ENCODE results near the gene DIP2C.
A peak's percentile ranks its signal among the peaks of the same experiment; 100 is the strongest.
"Not testable (repeated sequence)": the region's sequence is repeated elsewhere in the genome, so short reads cannot be mapped to it uniquely, and the experiment has no call there.

Gene DIP2C

DNA sequence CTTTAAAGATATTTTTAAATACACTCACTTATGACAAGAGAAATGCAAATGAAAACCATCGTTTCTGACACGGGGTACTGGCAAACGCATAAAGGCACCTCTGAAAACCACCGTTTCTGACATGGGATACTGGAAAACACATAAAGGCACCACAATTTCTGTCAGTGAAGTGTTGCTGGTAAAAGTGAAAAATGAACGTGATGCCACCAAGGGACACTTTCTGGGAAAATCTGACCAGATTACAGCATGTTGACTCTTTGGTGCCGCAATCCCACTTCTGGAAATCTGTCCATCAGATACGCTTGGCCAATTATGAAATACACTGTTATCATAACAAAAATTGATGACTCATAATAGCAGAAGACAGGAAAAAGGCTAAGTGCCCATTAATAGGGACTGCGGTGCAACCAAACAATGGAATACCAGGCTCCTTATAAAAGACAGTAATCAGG, 422.5 kb downstream of the DIP2C start:
- DNase-seq (ENCODE audit: low spot score) = no peak

DNA sequence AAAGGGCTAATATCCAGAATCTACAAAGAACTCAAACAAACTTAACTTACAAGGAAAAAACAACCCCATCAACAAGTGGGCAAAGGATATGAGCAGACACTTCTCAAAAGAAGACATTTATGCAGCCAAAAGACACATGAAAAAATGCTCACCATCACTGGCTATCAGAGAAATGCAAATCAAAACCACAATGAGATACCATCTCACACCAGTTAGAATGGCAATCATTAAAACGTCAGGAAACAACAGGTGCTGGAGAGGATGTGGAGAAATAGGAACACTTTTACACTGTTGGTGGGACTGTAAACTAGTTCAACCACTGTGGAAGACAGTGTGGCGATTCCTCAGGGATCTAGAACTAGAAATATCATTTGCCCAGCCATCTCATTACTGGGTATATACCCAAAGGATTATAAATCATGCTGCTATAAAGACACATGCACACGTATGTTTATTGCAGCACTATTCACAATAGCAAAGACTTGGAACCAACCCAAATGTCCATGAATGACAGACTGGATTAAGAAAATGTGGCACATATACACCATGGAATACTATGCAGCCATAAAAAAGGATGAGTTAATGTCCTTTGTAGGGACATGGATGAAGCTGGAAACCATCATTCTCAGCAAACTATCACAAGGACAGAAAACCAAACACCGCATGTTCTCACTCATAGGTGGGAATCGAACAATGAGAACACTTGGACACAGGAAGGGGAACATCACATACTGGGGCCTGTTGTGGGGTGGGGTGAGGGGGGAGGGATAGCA, 423.5 kb downstream of the DIP2C start:
- DNase-seq (ENCODE audit: low spot score) = not testable (repeated sequence)

- not testable (repeated sequence) for DNase-seq (ENCODE audit: low spot score)
Observed at GRCh38 chr10:265074-265440, 424.4 kb downstream of the DIP2C start.

GRCh38 chr10:264160-265073, 425.1 kb downstream of the DIP2C start:
- DNase-seq (ENCODE audit: low spot score) = peak; percentile 12

DNA sequence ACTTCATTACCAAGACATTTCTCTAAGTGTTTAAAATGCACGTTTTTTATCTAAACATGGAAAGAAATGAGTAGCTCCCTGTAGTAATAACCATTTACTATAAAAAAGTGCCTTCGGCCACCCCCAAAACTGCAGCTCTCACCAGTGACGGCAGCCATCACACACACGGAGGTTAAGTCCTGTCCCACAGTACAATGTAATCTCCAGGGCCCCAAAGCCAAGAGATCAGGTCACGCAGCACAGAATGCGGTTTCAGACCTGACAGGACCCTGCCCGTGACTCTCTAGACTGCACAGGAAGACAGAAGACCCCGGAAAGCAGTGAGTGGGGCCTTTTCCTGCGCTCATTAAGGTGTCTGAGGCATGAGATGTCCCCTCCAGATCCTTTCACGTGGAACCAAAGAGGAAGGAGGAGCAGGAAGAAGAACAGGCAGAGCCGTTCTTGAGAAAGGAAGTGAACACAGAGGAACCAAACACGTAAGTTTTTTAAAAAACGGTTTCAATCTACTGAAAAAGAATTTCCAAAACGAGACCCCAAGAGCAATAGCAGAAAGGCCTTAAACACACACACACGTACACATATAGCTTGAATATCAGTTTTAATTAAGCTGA, 428.5 kb downstream of the DIP2C start:
- DNase-seq (ENCODE audit: low spot score) = no peak

DNA sequence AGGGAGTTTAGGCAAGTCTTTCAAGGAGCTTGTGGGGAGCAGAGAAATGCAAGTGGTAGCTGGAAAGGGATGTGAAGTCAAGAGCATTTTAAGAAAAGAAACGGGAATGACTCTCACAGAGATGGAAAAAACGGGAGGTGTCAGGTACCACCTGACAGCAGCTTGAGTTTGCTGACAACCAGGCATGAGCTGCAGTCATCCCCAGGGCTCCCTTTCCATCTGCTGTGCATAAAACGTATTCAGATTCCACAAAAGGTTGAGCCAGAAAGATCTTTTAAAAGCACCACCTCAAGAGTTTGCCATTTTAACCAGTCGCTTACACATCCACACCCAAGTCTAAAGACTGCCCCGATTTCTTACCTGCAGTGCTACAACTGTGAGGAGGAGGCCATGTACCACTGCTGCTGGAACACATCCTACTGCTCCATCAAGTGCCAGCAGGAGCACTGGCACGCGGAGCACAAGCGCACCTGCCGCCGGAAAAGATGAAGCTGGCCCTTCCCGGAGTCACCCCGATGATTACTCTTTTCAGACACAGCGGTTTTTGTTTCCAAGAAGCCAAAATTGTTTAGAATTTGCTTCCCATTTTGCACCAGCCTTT, 437.4 kb downstream of the DIP2C start:
- no peak for DNase-seq (ENCODE audit: low spot score)

DNA sequence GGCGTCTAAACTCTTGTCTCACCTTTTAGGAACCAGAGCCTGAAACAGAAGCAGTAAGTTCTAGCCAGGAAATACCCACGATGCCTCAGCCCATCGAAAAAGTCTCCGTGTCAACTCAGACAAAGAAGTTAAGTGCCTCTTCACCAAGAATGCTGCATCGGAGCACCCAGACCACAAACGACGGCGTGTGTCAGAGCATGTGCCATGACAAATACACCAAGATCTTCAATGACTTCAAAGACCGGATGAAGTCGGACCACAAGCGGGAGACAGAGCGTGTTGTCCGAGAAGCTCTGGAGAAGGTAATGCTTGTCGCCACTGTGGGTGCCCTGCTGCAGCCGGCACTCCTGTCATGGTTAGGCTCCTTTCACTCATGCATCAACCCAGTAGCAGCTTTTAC, 441.2 kb downstream of the DIP2C start:
- DNase-seq (ENCODE audit: low spot score) = no peak

GRCh38 chr10:247480-247879, 442.0 kb downstream of the DIP2C start:
- no peak for DNase-seq (ENCODE audit: low spot score)

GRCh38 chr10:246431-246830, 443.0 kb downstream of the DIP2C start:
- DNase-seq (ENCODE audit: low spot score) = no peak

DNA sequence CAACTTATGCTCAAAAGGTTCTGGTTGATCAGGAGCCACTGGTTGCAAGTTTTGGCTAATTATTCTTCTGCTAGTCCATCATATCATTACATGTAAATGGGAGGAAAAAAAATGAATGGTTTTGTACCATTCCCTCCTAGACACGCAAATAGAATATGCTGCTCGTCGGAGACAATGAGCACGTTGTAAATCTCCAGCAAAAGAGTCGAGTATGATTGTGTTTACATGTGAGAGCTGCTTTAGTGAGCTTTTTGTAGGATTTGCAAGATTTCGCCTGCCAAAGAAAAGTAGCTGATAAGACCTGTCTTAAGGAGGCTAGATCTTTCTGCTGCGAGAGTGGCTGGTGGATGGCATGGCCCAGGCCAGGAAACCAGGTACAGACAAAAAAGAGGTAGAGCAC, 445.2 kb downstream of the DIP2C start:
- DNase-seq (ENCODE audit: low spot score) = no peak

DNA sequence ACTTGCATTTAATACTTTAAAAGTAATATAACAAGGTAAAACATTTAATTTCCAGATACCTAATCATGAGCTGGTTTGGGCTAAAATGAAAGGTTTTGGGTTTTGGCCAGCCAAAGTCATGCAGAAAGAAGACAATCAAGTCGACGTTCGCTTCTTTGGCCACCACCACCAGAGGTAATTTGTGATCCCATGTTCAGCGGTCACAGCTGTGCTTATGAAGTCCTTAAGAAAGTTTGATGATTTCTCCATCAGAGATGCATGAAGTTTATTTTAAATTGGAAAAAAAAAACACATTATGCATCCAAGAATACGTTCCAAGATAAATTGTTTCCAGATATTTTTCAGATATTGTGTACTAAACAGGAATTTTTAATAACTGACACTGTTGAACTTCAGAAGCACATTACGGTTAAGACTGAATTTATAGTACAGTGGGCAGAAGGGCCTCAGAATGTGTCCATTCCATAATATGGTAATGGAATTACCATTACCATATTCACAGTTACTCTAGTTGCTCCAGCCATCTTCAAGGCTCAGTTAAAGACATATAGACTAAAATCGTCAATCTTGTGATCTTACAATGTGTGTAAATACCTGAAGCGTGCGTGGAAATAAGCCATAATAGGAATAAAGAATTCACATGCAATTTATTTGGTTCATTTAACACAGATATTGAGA, 447.4 kb downstream of the DIP2C start:
- DNase-seq (ENCODE audit: low spot score) = no peak

GRCh38 chr10:241451-241850, 448.0 kb downstream of the DIP2C start:
- no peak for DNase-seq (ENCODE audit: low spot score)

DNA sequence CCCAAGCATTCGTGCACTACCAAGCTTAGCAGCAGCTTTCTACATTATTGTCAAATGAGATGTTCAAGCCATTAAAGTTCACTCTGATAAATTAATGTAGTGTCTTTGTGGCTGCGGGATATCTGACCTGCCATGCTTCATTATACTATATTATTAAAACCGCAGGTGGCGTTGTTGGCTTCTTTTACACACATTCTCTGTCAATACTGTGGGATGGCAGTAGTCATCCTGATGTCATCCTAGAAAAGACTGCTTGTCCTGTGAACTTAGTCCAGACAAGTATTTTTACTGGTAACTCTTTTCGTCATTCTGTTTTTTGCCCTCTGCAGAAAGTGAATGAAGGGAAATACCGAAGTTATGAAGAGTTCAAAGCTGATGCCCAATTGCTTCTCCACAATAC, 450.4 kb downstream of the DIP2C start:
- peak; percentile 26 for DNase-seq (ENCODE audit: low spot score)

- DNase-seq (ENCODE audit: low spot score) = no peak
Observed at GRCh38 chr10:235915-236314, 453.6 kb downstream of the DIP2C start.

- DNase-seq (ENCODE audit: low spot score) = peak; percentile 1
Observed at GRCh38 chr10:234708-235406, 454.6 kb downstream of the DIP2C start.

- no peak for DNase-seq (ENCODE audit: low spot score)
Observed at GRCh38 chr10:232878-233277, 456.6 kb downstream of the DIP2C start.

GRCh38 chr10:232061-232460, 457.4 kb downstream of the DIP2C start:
- DNase-seq (ENCODE audit: low spot score) = no peak

- DNase-seq (ENCODE audit: low spot score) = peak; percentile 1
Observed at GRCh38 chr10:230758-231157, 458.7 kb downstream of the DIP2C start.

GRCh38 chr10:228366-228765, 461.1 kb downstream of the DIP2C start:
- no peak for DNase-seq (ENCODE audit: low spot score)

- DNase-seq (ENCODE audit: low spot score) = no peak
Observed at GRCh38 chr10:227014-227413, 462.5 kb downstream of the DIP2C start.

DNA sequence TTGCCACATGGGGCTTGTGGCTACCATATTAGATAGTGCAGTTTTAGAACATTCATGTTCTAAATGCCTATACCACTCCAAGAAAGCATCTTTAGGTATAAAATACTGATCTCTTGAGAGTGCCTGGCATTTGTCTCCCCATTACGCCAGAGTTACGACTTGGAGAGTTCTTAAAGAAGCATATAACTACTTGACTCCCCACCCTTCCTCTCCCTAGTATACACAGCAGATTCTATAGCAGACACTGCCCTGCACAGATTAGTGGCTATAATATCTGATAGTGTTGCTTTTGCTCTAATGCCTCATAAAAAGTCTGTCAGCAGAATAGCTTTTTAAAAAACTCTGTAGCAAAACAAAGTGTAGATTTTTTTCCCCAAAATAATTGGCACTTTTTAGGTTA, 463.4 kb downstream of the DIP2C start:
- no peak for DNase-seq (ENCODE audit: low spot score)

Measured in kidney tubule cell (primary cell).